ENCODE data around the gene DEXI.

Gene DEXI

DNA sequence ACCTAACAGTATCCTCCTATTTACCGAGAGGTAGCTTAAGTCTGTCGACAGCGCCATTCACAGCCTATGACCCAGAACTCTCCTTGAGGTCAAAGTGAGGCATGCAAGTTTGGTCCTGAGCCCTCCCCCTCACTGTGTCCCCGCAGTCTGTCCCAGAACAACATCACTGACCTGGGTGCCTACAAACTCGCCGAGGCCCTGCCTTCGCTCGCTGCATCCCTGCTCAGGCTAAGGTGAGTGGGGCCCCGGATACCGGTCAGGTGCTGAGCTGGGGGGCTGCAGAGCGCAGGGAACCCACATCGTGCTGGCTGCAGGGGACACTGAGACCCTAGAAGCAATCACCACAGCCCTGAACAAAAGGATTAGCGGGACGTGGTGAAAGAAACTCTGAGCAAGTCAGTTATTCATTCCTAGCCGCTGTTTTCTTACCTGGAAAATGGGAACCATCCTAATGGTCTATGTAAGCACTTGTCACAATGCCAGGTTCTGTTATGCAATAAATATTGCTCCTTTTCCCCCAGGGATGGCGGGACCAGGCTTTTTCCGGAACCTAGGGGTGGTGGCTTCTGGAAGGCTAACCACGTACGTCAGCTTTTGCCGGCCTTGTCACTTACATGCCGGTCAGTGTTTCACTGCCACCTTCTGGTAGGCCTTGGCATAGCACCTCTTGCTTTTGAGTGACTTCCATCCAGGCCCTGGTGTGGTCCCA is 23.8 kb downstream of the DEXI start:
- no peaks in the 10 kb centered on the region for H3K79me2 ChIP-seq
- peaks cover 2% of the 10 kb centered on the region for H3K4me1 ChIP-seq
- no peak overlapping the region for H3K27ac ChIP-seq
- no peak overlapping the region for H3K4me3 ChIP-seq (ENCODE audit: low read depth, low read length)
- TF ChIP-seq, protein P1, sequence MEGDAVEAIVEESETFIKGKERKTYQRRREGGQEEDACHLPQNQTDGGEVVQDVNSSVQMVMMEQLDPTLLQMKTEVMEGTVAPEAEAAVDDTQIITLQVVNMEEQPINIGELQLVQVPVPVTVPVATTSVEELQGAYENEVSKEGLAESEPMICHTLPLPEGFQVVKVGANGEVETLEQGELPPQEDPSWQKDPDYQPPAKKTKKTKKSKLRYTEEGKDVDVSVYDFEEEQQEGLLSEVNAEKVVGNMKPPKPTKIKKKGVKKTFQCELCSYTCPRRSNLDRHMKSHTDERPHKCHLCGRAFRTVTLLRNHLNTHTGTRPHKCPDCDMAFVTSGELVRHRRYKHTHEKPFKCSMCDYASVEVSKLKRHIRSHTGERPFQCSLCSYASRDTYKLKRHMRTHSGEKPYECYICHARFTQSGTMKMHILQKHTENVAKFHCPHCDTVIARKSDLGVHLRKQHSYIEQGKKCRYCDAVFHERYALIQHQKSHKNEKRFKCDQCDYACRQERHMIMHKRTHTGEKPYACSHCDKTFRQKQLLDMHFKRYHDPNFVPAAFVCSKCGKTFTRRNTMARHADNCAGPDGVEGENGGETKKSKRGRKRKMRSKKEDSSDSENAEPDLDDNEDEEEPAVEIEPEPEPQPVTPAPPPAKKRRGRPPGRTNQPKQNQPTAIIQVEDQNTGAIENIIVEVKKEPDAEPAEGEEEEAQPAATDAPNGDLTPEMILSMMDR (IDR thresholded peaks at IDR 0.05): peak; percentile 94
- peak overlapping the region; percentile 48 for H3K4me2 ChIP-seq (ENCODE audit: low read length)
- H3K9me3 ChIP-seq (ENCODE audit: control insufficient read depth, low read length): no peaks in the 10 kb centered on the region
- no peaks in the 10 kb centered on the region for H3K36me3 ChIP-seq (ENCODE audit: control insufficient read depth, insufficient read depth, low read length)
- no peaks in the 10 kb centered on the region for H3K27me3 ChIP-seq (ENCODE audit: control insufficient read depth, insufficient read depth, low read length)
- no peak overlapping the region for H3K9ac ChIP-seq
- H2AFZ ChIP-seq: peak overlapping the region; percentile 67

DNA sequence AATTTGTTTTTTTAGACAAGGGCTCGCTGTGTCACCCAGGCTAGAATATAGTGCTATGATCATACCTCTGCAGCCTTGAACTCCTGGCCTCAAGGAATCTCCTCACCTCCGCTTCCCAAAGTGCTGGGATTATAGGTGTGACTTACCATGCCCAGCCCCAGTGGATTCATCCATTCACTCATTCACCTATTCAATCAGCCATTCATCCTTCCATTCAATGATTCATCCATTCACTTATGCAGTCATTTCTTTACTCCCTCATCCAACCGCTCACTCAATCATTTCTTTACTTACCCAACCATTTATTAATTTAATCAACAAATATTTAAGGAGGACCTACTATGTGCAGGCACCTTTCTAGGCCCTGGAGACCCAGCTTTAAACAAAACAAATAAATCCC is 25.7 kb downstream of the DEXI start:
- H3K79me2 ChIP-seq: no peaks in the 10 kb centered on the region
- no peak overlapping the region for H2AFZ ChIP-seq
- H3K27me3 ChIP-seq (ENCODE audit: control insufficient read depth, insufficient read depth, low read length): no peaks in the 10 kb centered on the region
- TF ChIP-seq, protein P1 (IDR thresholded peaks at IDR 0.05): no peak
- H3K9me3 ChIP-seq (ENCODE audit: control insufficient read depth, low read length): no peaks in the 10 kb centered on the region
- H3K4me1 ChIP-seq: peaks cover 2% of the 10 kb centered on the region
- no peak overlapping the region for H3K4me2 ChIP-seq (ENCODE audit: low read length)
- H3K36me3 ChIP-seq (ENCODE audit: control insufficient read depth, insufficient read depth, low read length): no peaks in the 10 kb centered on the region
- H3K4me3 ChIP-seq (ENCODE audit: low read depth, low read length): no peak overlapping the region
- no peak overlapping the region for H3K9ac ChIP-seq
- no peak overlapping the region for H3K27ac ChIP-seq

DNA sequence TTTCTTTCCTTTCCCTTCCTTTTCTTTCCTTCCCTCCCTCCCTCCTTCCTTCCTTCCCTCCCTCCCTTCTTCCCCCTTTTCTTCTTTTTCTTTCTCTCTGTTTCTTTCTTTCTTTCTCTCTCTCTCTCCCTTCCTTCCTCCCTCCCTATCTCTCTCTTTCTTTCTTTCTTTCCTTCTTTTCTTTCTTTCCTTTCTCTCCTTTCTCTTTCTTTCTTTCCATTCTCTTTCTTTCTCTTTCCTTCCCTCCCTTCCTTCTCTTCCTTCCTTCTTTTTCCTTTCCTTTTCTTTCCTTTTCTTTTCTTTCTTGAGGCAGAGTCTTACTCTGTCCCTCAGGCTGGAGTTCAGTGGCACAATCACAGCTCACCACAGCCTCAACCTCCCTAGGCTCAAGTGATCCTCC is 31.0 kb downstream of the DEXI start:
- Histone ChIP-seq H3K36me3 (ENCODE audit: control insufficient read depth, insufficient read depth, low read length) (no peaks in the 10 kb centered on the region), H3K9me3 (ENCODE audit: control insufficient read depth, low read length) (no peaks in the 10 kb centered on the region)

DNA sequence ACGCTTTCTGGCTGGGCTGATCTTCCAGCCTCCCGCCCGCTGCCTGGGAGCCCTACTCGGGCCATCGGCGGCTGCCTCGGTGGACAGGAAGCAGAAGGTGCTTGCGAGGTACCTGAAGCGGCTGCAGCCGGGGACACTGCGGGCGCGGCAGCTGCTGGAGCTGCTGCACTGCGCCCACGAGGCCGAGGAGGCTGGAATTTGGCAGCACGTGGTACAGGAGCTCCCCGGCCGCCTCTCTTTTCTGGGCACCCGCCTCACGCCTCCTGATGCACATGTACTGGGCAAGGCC is 34.6 kb downstream of the DEXI start:
- Histone ChIP-seq H3K4me2 (ENCODE audit: low read length) (no peak overlapping the region), H3K4me1 (no peaks in the 10 kb centered on the region), H3K9me3 (ENCODE audit: control insufficient read depth, low read length) (no peaks in the 10 kb centered on the region), H3K27ac (no peak overlapping the region), H3K79me2 (no peaks in the 10 kb centered on the region), H2AFZ (no peak overlapping the region), H3K27me3 (ENCODE audit: control insufficient read depth, insufficient read depth, low read length) (no peaks in the 10 kb centered on the region), H3K4me3 (ENCODE audit: low read depth, low read length) (no peak overlapping the region), H3K36me3 (ENCODE audit: control insufficient read depth, insufficient read depth, low read length) (no peaks in the 10 kb centered on the region), H3K9ac (no peak overlapping the region)
- TF ChIP-seq, protein P1 (IDR thresholded peaks at IDR 0.05): no peak

More for the DNA sequence above, 31.0 kb downstream of the DEXI start:
- no peaks in the 10 kb centered on the region for H3K79me2 ChIP-seq
- H3K4me1 ChIP-seq: no peaks in the 10 kb centered on the region
- H3K9ac ChIP-seq: no peak overlapping the region
- H2AFZ ChIP-seq: no peak overlapping the region
- no peak overlapping the region for H3K4me2 ChIP-seq (ENCODE audit: low read length)
- TF ChIP-seq, protein P1 (IDR thresholded peaks at IDR 0.05): no peak
- H3K27ac ChIP-seq: no peak overlapping the region
- H3K4me3 ChIP-seq (ENCODE audit: low read depth, low read length): no peak overlapping the region
- no peaks in the 10 kb centered on the region for H3K27me3 ChIP-seq (ENCODE audit: control insufficient read depth, insufficient read depth, low read length)

Measured in parathyroid adenoma (tissue), 2 donors.